Caco-2 (cell line): ENCODE results near the gene FAM8A1. TPM values are rescaled to one million over a fixed set of nuclear protein-coding genes. Genes with fewer than 3 reads are reported as not detected.

Experiments used
- BruUV-seq: library from RNA; stranded (reverse); fragments of 400-500 nt; replicated peaks from 2 replicates; lab custom pipeline; 2021; lab: Mats Ljungman, UMichigan
- CTCF ChIA-PET: fragments of 300-600 bp; sonication (Branson Sonifier 250); formaldehyde crosslinking; loops from one replicate; lab custom pipeline; 2022; ENCODE audit warnings: antibody characterized with exemption; lab: Charles Lee
- POLR2A ChIA-PET: fragments of 300-600 bp; sonication (Branson Sonifier 250); formaldehyde crosslinking; loops from one replicate; lab custom pipeline; 2022; ENCODE audit warnings: antibody characterized with exemption; lab: Charles Lee
- DNase-seq, 2 experiments: peaks; one replicate each; pipeline versions ENCODE4 v3.0.0 to v3.0.0-alpha.2; 2020 to 2022
- H3K27me3 ChIP-seq: replicated peaks from 2 replicates; pipeline ENCODE4 v1.6.0; 2011; ENCODE audit warnings: low read length; ENCODE audit not compliant: control insufficient read depth, insufficient read depth
- H3K36me3 ChIP-seq: 2 replicates; pipeline ENCODE4 v1.5.1; 2011; ENCODE audit warnings: low read length; ENCODE audit not compliant: control insufficient read depth, insufficient read depth
- H3K4me1 ChIP-seq: fragments of 250-450 bp; sonication (Bioruptor Pico); 2 replicates; pipeline ENCODE4 v1.5.1; 2020; ENCODE audit warnings: mild to moderate bottlenecking
- H3K4me3 ChIP-seq: 2 replicates; pipeline ENCODE4 v1.5.1; 2011; ENCODE audit warnings: low read depth, mild to moderate bottlenecking, control low read depth, low read length
- H3K9me3 ChIP-seq: fragments of 250-450 bp; sonication (Bioruptor Pico); 2 replicates; pipeline ENCODE4 v1.5.1; 2020; ENCODE audit warnings: mild to moderate bottlenecking, moderate library complexity
- H3K27ac Mint-ChIP-seq: one replicate; pipeline ENCODE4 v1.8.0; 2022; ENCODE audit warnings: mixed read lengths; ENCODE audit not compliant: unreplicated experiment
- H3K27me3 Mint-ChIP-seq: one replicate; pipeline ENCODE4 v1.8.0; 2022; ENCODE audit warnings: mixed read lengths; ENCODE audit not compliant: insufficient read depth, unreplicated experiment
- H3K36me3 Mint-ChIP-seq: one replicate; pipeline ENCODE4 v1.8.0; 2022; ENCODE audit warnings: mild to moderate bottlenecking, mixed read lengths; ENCODE audit not compliant: insufficient read depth, unreplicated experiment
- H3K4me1 Mint-ChIP-seq: one replicate; pipeline ENCODE4 v1.8.0; 2022; ENCODE audit warnings: low read depth, mixed read lengths; ENCODE audit not compliant: unreplicated experiment
- H3K4me3 Mint-ChIP-seq: one replicate; pipeline ENCODE4 v1.8.0; 2022; ENCODE audit warnings: mild to moderate bottlenecking, moderate library complexity, mixed read lengths; ENCODE audit not compliant: unreplicated experiment
- H3K9me3 Mint-ChIP-seq: one replicate; pipeline ENCODE4 v1.8.0; 2022; ENCODE audit warnings: mixed read lengths; ENCODE audit not compliant: unreplicated experiment
- CTCF ChIP-seq, 2 experiments: fragments of 200-600 bp in 1 of 2; IDR thresholded peaks; 1 replicate in 1 of 2; 2 replicates in 1 of 2; pipeline versions ENCODE4 v1.5.1 to v1.8.0; 2011 to 2022; ENCODE audit warnings: antibody characterized with exemption in 1 of 2, control low read depth in 1 of 2, inconsistent platforms in 1 of 2, low read depth in 1 of 2, low read length in 1 of 2, mild to moderate bottlenecking in 1 of 2, moderate library complexity in 1 of 2; ENCODE audit not compliant: insufficient read depth in 1 of 2, severe bottlenecking in 1 of 2, unreplicated experiment in 1 of 2
- intact Hi-C: fragments of 100-400 bp; cut with micrococcal nuclease; formaldehyde crosslinking; loops from one replicate; pipeline ENCODE4 v1.10.0; 2022; ENCODE audit not compliant: unreplicated experiment
- total RNA-seq: library from RNA; stranded (reverse); gene quantifications from 2 replicates; pipeline ENCODE4 v1.2.3, GENCODE V29; 2022

Gene FAM8A1
- total RNA-seq, 1 experiment from 2014 or later = 18.9 TPM

GRCh38 chr6:17556014-17556413, 44.1 kb upstream of the FAM8A1 start:
- CTCF ChIA-PET = no interaction called here
- BruUV-seq = no TSS peak
- intact Hi-C loops = no loop called here
- Mint-ChIP-seq H3K27me3 (no peaks in the 10 kb centered on the region), H3K4me1 (no peaks in the 10 kb centered on the region), H3K4me3 (no peak overlapping the region), H3K9me3 (no peaks in the 10 kb centered on the region), H3K36me3 (no peaks in the 10 kb centered on the region), H3K27ac (no peak overlapping the region)
- H3K4me1 ChIP-seq = no peaks in the 10 kb centered on the region
- no peak for TF ChIP-seq CTCF (IDR thresholded peaks at IDR 0.05; ENCODE audit: insufficient read depth in 1 of 2, low read depth in 1 of 2, low read length in 1 of 2, severe bottlenecking in 1 of 2, unreplicated experiment in 1 of 2)
- H3K27me3 ChIP-seq = no peaks in the 10 kb centered on the region
- POLR2A ChIA-PET = no interaction called here
- no peak overlapping the region for H3K4me3 ChIP-seq
- no peak for DNase-seq
- no peaks in the 10 kb centered on the region for H3K36me3 ChIP-seq
- H3K9me3 ChIP-seq = no peaks in the 10 kb centered on the region

DNA sequence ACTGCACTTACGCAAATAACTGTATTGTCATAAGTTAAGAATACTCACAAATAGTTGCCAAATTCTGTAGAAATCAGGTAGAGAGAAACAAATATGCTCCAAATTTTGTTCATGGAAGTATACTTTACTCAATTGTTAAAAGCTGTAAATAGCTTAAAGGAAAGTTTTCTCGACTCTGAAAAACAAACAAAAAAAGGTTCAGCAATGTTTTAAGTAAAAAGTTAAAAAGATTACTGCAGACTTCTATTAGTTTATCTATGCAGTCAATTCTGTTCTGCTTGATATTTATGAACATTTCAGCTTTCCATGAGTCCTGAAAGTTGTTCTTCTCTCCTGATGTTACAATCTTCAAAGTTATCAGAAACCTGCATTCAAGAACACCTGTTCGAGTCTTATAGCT, 37.5 kb upstream of the FAM8A1 start:
- Mint-ChIP-seq H3K9me3 (peaks cover 9% of the 10 kb centered on the region), H3K27me3 (no peaks in the 10 kb centered on the region), H3K27ac (no peak overlapping the region), H3K4me3 (no peak overlapping the region), H3K36me3 (no peaks in the 10 kb centered on the region), H3K4me1 (no peaks in the 10 kb centered on the region)
- H3K9me3 ChIP-seq = peaks cover 24% of the 10 kb centered on the region
- intact Hi-C loops = no loop called here
- TF ChIP-seq CTCF (IDR thresholded peaks at IDR 0.05; ENCODE audit: insufficient read depth in 1 of 2, low read depth in 1 of 2, low read length in 1 of 2, severe bottlenecking in 1 of 2, unreplicated experiment in 1 of 2) = no peak
- BruUV-seq = no TSS peak
- DNase-seq = no peak
- no peaks in the 10 kb centered on the region for H3K27me3 ChIP-seq
- CTCF ChIA-PET = interaction anchor here (0.6 kb wide), 1 partner anchor 760 kb away, joined by 4 read pairs; no protein-coding TSS in a partner anchor
- H3K36me3 ChIP-seq = no peaks in the 10 kb centered on the region
- POLR2A ChIA-PET = no interaction called here
- H3K4me3 ChIP-seq = no peak overlapping the region
- no peaks in the 10 kb centered on the region for H3K4me1 ChIP-seq

- H3K36me3 Mint-ChIP-seq = no peaks in the 10 kb centered on the region
- ChIA-PET CTCF (no interaction called here), POLR2A (no interaction called here)
- DNase-seq = no peak
- H3K9me3 Mint-ChIP-seq = peaks cover 9% of the 10 kb centered on the region
- H3K4me1 ChIP-seq = no peaks in the 10 kb centered on the region
- BruUV-seq = no TSS peak
- intact Hi-C loops = no loop called here
- no peak overlapping the region for H3K4me3 Mint-ChIP-seq
- no peak overlapping the region for H3K27ac Mint-ChIP-seq
- H3K36me3 ChIP-seq = no peaks in the 10 kb centered on the region
- peaks cover 24% of the 10 kb centered on the region for H3K9me3 ChIP-seq
- no peaks in the 10 kb centered on the region for H3K27me3 ChIP-seq
- no peak overlapping the region for H3K4me3 ChIP-seq
- H3K4me1 Mint-ChIP-seq = no peaks in the 10 kb centered on the region
- no peak for TF ChIP-seq CTCF (IDR thresholded peaks at IDR 0.05; ENCODE audit: insufficient read depth in 1 of 2, low read depth in 1 of 2, low read length in 1 of 2, severe bottlenecking in 1 of 2, unreplicated experiment in 1 of 2)
- no peaks in the 10 kb centered on the region for H3K27me3 Mint-ChIP-seq
These were observed 34.7 kb upstream of the FAM8A1 start for GRCh38 chr6:17565399-17565798.
